ENCODE measurements around the gene SRD5A2.
A peak's percentile ranks its signal among the peaks of the same experiment; 100 is the strongest.
"Not testable (repeated sequence)": the region's sequence is repeated elsewhere in the genome, so short reads cannot be mapped to it uniquely, and the experiment has no call there.

SRD5A2 gene

DNA sequence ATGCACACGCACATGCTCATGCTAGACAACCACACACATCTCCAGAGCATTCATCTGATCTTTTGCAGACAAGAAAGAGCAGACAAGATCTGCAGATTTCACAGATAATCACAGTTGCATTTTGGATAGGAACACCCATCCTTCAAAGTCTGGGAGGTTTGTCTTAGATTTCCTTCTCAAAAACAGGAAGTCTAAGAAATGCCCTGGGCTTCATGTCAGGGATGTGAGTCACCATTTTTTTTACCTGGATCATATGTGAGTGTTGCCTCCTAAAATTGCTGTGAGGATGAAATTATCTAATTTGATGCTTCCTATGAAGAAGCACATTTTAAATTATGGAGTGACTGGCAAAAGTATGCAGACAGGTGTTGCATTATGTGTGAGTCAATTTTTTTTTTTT, 46.1 kb downstream of the SRD5A2 start:
- DNase-seq (ENCODE audit: low read depth in 1 of 2, low spot score in 1 of 2), result no peak

DNA sequence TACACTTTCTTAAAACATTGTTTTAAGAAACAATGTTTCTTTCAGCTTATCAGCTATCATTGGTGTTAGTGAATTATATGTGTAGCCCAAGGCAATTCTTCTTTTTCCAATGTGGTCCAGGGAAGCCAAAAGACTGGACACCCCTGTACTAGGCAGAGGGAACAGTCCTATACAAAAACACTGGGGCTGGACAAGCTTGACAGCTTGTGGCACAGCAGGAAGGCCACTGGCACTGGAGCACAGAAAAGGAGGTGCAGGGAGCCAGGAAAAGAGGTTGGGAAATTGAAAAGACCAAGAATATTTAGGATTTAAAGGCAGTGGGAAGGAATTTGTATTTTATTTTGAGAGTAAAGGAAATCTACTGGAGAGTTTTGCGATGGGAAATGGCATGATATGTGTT, 47.7 kb downstream of the SRD5A2 start:
- no peak for DNase-seq (ENCODE audit: low read depth in 1 of 2, low spot score in 1 of 2)

DNA sequence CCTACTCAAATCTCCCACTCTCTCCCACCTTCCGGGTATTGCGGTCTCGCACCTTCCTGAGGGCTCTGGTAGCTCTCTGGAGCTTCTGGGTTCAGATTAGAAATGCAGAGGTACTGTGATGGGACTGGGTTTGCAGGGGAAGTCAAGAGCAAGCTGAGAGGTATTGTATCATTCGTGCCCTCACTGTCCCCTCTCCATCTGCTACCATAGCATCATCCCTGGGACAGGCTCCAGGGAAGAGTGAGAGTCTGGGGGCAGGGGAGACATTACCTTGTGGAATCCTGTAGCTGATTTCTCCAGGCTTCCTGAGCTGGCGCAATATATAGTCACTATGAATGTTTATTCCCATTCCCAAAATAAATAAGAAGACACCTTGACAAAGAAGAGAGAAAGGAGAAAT, 49.6 kb downstream of the SRD5A2 start:
- DNase-seq (ENCODE audit: low read depth in 1 of 2, low spot score in 1 of 2), result no peak

DNA sequence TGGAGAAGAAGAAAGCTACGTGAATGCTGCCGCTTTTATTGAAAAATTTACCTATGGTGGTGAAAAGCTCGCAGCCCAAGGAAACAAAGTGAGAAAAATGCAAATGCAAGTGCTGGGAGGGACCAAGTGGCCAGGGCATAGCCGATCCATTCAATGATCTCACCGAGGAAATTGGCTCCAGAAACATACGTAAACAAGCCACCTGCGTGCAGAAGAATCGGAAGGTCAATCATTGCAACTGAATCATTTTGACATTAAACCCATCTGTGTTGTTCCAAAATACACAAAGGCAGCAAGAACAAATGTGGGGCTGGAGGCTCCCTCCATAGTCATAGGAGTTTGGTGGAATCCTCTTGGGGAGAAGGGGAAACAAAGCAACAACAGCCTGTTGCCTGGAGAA, 51.5 kb downstream of the SRD5A2 start:
- DNase-seq (ENCODE audit: low read depth in 1 of 2, low spot score in 1 of 2), result no peak

DNA sequence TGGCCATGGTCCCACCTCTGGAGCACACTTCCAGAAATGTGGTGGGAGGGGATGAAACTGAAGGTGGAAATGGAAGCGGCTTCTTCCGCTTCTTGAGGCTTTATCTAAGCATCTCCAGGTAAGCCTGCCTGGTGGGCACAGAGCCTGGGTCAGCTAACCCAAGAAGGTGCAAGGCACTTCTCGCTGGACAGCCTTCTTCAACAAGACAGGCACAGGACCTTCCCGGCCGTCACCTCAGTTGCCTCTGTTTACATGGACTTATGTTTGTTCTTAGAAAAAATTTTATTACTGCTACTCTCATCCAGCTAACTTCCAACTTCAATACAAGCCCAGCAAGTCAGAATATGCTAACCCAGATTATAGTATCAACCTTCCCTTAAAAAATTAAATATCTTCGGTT, 51.9 kb downstream of the SRD5A2 start:
- DNase-seq (ENCODE audit: low read depth in 1 of 2, low spot score in 1 of 2), result no peak

DNA sequence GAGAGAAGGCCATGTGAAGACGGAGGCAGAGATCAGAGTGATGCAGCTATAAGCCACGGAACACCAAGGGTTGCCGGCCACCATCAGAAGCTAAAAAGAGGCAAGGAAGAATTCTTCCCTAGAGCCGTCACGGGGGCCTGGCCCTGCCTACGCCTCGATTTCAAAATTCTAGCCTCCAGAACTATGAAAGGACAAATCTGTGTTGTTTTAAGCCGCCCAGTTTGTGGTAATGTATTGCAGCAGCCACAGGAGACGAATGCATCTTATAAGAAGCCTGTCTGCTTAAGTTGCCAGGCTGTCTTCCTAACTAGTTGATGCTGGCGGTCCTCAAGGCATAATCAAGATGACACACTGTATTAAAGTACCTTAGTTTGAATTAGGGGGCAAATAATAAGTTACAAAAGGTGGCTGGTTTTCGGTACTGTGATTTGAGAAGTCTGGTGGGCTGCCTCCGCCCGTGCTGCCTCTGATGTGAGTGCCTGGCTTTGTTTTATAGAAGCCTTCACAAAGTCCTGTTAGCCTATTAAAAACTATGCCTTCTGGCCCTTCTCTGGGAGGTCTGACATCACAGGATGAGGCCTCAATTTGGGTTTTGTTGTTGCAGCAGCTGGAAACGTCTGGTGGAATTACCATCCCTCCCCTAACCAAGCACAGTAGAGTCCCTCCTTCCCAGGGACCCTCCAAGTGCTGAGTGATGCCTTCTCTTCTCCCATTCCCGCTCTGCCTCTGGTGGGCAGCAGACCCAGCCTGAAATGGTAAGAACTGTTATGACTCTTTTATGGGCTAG, 53.6 kb downstream of the SRD5A2 start:
- no peak for DNase-seq (ENCODE audit: low read depth in 1 of 2, low spot score in 1 of 2)

DNA sequence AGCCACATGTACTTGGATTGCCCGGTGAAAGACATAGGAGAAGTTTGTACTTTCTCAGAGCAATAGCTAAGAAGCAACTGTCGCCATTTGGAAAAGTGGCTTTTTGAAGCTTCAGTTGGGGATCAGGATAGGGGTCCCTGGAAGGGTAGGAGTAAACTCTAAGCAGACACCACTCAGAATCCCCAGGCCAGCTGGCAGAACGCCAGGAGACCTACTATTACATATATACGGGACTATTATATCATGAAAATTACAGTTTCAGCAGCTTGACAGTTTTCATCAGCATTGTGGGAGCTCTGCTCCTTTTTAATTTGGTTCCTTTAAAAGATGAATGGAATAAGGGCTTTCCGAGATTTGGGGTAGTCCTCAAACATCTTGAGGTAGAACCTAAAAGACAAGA, 54.9 kb downstream of the SRD5A2 start:
- no peak for DNase-seq (ENCODE audit: low read depth in 1 of 2, low spot score in 1 of 2)

DNA sequence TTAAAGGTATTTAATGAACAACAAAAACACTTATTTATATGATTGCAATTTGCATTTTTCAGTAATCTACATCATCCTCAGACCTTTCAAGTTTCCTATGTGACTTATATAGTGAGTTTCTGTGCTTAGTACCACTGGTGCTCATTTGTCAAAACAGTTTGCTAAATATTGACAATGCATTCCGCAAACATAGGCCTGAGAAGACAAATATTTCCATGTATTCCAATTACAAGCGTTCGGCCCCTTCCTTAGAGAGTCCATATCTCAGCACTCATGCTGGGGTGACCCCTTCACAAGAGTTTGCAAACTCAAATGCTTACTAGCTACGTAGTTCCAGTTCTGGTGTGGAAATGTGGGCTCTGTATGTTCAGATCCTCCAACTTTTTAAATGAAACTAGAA, 56.1 kb downstream of the SRD5A2 start:
- DNase-seq (ENCODE audit: low read depth in 1 of 2, low spot score in 1 of 2), result no peak

DNA sequence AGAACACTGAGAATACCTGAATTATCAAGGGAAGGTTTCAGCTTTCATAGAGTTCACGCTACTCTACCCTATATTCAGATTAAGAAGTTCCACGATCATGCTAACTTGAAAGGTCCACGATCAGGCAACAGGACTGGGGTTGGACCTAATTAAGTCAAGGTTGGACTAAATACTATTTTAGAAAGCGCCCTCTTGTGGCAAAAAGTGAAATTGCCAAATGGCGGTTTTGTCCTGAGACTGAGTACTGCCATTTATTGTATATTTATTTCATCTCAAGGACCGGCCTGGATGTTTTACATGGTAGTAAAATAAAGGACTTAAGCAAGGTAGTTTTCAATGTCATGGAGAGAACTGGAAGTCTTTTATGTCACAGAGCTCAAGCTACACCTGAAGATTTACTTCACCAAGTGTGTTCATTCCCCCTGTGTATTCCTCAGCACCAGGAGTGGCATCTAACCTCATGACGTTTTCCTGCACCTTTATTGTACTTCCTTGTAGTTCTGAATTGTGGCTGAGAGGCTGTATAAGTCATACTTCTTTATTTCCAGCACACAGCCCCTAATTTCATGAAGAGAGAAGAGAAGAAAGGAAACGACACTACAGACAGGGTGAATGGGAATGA, 56.8 kb downstream of the SRD5A2 start:
- peak in 1 of 2 donors; percentile 3 for DNase-seq (ENCODE audit: low read depth in 1 of 2, low spot score in 1 of 2)

DNA sequence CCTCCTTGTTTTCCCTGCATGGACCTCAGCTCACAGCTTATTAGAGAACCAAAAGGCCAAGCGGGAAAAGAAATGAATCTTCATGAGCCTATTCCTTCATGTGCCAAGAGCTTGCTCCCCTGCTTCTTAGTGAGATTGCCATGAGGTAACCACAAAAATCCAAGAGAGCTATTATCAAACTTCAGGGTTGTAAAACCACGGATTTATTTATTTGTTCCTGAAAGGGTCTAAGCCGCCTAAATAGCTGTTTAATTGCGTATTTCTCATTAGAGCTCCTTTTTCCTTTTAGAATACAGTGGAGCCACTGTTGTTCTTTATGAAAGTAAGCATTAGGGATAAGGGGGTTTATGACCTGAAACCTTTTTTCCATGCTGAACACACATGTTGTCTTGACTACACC, 58.0 kb downstream of the SRD5A2 start:
- DNase-seq (ENCODE audit: low read depth in 1 of 2, low spot score in 1 of 2), result no peak

DNA sequence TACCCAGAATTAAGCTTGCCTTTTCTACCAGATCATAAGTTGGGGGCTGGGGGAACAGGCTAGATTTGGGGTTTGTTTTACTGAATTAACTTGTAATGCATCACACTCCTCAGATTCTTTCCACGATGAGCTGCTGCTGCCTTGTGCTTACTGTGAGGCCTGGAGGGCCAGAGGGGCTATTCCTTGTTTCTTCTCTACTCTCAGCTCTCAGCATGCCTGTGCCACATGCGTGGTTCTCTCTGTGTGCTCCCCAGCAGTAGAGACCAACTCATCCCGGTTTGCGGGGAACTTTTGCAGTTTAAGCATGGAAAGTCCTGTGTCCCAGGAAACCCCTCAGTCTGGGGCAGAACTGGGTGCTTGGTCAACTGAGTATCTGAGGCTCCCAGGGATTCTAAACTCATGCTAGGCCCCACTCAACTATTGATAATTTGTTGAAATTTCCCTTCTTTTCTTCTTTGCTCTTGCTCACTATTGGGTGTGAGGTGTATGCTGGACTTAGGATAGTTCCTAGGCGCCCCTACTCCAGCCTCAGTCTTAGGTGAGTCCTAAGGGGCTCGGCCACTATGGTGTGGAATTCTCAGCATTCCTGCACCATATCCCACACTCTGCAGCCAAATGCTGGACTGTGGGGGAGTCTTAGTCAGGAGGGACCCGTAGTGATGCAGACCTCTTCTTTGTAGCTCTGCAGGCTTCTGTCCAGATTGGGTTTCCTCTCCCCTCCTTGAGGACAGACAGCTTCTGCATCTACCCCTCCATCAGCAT, 63.1 kb downstream of the SRD5A2 start:
- no peak for DNase-seq (ENCODE audit: low read depth in 1 of 2, low spot score in 1 of 2)

DNA sequence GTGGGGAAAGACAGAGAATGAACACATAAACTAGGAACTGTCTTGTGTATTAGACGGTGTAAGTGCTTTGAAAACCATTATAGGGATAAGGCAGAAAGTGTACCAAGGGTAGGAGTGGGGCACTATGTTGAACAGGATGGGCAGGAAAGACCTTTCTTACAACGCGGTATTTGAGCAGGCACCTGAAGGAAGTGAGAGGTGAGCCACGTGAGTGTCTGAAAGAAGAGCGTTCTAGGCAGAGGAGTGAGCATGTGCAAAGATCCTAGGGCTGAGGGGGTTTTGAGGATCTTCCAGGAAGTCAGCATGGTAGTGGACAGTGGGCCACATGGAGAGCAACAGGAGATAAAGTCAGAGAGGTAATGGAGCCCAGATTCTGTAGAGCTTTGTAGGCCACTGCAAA, 65.2 kb downstream of the SRD5A2 start:
- no peak for DNase-seq (ENCODE audit: low read depth in 1 of 2, low spot score in 1 of 2)

DNA sequence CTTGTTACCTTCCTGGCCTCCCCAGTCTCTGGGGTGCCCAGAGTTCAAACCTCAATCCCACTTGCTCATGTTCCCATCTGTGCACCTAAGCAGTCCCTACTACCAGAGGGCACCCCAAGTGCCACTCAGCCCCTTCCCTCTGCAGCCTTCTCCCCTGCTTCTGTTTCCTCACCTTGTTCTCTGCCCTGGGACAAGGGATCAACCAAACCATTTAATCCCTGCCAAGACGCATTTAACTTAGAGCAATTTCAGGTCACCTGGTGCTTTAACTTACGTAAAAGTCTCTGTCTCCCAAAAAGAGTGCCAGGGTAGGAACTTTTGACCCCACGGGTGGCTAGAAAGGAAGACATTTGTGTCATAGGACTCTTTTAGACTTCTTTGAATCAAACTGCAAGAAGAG, 67.2 kb downstream of the SRD5A2 start:
- no peak for DNase-seq (ENCODE audit: low read depth in 1 of 2, low spot score in 1 of 2)

DNA sequence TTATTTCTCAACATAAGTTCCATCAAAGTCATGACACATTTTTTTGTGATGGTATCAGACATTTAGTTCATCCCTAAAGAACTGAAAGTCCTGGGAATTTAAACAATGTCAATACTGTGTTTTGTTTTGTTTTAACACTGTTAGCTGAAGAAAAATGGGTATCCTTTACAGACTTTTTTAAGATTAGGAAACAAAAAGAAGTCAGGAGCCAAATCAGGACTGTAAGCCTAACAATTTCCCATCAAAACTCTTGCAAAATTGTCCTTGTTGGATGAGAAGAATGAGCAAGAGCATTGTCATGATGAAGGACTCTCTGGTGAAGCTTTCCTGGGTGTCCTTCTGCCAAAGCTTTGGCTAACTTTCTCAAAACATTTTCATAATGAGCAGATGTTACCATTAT, 69.4 kb downstream of the SRD5A2 start:
- no peak for DNase-seq (ENCODE audit: low read depth in 1 of 2, low spot score in 1 of 2)

DNA sequence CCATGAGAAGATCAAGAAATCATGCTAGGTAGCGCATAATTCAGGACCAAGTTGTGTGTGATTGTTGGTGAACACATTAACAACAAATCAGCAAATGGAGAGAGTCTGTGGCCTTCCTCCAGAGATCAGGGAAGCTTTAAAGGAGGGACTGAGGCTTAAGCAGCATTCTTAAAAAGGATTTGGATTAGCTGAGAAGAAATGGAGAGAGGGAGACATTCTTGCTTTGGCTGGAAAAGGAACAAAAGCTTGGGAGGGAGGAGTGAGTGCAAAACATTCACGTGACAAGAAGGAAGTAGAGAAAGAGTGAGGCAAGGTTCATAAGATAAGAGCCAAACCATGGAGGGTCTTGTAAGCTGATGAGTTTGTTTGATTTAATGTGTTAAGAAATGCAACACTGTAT, 75.6 kb downstream of the SRD5A2 start:
- no peak for DNase-seq (ENCODE audit: low read depth in 1 of 2, low spot score in 1 of 2)

DNA sequence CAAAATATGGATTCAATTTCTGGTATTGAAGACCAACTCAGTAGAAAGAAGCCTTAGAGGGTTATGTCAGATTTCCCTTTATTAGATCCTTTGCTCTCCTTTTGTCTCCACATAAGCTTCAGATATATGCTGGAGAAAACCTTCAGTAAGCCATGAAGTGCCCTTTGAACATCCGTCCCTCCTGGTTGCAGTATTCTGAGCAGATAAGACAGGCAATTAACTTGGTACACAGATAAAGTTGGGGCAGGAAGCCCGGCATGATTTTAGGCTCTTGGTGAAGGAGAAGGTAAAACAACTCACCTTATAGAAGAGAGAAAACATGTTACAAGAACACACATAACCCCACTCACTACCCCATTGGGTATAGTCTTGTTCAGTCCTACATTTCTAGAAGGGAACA, 76.4 kb downstream of the SRD5A2 start:
- no peak for DNase-seq (ENCODE audit: low read depth in 1 of 2, low spot score in 1 of 2)

DNA sequence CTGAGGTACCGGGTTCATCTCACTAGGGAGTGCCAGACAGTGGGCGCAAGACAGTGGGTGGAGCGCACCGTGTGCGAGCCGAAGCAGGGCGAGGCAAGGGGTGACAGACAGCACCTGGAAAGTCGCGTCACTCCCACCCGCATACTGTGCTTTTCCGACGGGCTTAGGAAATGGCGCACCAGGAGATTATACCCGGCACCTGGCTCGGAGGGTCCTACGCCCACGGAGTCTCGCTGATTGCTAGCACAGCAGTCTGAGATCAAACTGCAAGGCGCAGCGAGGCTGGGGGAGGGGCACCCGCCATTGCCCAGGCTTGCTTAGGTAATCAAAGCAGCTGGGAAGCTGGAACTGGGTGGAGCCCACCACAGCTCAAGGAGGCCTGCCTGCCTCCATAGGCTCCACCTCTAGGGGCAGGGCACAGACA, 84.3 kb downstream of the SRD5A2 start:
- not testable (repeated sequence) for DNase-seq (ENCODE audit: low read depth in 1 of 2, low spot score in 1 of 2)

DNA sequence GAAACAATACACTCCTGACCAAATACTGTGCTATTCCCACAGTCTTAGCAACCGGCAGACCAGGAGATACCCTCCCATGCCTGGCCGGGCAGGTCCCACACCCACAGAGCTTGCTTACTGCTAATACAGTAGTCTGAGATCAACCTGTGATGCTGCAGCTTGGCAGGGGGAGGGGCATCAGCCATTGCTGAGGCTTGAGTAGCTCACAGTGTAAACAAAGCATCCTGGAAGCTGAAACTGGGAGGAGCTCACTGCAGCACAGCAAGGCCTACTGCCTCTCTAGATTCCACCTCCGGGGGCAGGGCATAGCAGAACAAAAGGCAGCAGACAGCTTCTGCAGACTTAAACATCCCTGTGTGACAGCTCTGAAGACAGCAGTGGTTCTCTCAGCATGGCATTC, 91.4 kb downstream of the SRD5A2 start:
- not testable (repeated sequence) for DNase-seq (ENCODE audit: low read depth in 1 of 2, low spot score in 1 of 2)

DNA sequence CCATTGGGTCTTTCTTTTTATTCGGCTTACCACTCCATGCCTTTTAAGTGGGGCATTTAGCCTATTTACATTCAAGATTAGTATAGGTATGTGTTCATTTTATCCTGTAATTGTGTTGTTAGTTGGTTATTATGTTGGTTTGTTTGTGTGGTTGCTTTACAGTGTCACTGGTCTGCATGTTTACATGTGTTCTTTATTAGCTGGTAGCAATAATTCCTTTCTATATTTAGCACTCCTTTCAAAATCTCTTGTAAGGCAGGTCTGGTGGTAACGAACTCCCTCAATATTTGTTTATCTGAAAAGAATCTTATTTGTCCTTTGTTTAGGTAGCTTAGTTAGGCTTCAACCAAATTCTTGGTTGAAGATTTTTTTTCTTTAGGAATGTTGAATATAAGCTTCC, 97.5 kb downstream of the SRD5A2 start:
- DNase-seq (ENCODE audit: low read depth in 1 of 2, low spot score in 1 of 2), result no peak

DNA sequence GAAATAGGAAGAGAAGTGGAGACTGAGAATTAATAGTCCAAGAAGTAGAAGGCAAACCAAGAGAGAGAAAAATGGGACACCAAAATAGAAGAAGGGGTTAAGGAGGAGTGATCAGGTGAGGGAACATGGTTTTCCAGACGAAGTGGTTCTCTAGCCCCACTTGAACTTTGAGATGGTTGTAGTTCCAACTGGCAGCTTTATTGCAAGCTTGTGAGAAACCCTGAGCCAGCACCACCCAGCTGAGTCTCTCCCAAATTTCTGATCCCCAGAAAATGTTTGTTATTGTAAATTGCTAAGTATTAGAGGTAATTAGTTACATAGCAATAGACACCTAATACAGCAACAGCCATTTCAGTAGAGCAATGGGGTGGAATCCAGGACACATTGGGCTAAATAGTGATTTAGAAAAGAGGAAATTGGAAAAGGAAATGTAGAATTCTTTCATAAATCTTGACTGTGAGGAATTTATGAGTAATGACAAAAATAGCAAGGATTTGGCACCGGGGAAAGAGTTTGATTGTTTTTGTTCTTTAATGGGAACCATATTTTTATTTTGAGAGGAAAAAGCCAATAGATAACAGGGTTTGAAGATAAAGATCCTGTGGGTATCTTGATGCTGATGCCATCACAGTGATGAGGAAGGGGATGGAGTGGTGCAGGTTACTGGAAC, 104.1 kb downstream of the SRD5A2 start:
- no peak for DNase-seq (ENCODE audit: low read depth in 1 of 2, low spot score in 1 of 2)

DNA sequence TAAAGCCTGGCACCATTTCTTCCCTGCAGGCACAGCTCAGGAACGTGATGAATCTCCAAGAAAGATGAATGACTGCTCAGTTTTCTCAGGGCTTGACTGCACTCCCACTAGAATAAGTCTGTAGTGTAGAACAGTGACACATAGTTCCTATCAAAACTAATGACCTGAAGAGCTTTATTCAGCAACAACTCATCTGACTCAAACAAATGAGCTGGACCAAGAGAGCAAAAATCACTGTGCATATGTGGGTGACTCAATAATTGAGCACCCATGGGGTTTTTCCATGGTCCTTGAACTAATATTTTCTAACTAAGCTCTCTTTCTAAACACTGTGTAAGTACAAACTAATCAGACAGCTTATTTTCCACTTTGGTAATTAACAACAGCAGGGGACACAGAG, 105.0 kb downstream of the SRD5A2 start:
- DNase-seq (ENCODE audit: low read depth in 1 of 2, low spot score in 1 of 2), result no peak

DNA sequence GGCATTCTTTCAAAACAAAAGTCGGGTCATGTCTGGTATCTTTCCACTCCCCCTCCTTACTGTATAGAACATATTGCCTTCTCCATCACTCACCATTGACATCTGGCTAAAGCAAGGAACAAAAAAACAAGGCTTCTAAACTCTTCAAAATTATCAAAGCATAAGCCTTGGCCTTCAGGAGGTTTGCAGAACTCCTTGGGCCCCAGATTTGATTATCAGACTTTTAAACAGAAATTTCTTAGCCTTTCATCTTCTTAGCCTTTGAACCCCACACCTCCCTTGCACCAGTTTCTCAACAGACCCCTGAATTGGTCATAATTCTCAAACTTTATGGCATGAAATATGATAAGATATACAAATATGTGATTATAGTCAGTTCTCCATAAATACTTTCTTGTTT, 106.4 kb downstream of the SRD5A2 start:
- DNase-seq (ENCODE audit: low read depth in 1 of 2, low spot score in 1 of 2), result no peak

Measured in stimulated activated CD4-positive, alpha-beta T cell treated with anti-CD3 and anti-CD28 coated beads, Interleukin-15, amount 100 ng/mL, for 1 hour (primary cell).